Amniotic epithelial cell (primary cell): ENCODE measurements around the gene PCNT.
"Not testable (repeated sequence)": the region's sequence is repeated elsewhere in the genome, so short reads cannot be mapped to it uniquely, and the experiment has no call there.

Source experiments
- DNase-seq: peaks from one replicate; pipeline ENCODE4 v3.0.0-alpha.2; 2010; ENCODE audit warnings: low read depth

The PCNT gene

DNA sequence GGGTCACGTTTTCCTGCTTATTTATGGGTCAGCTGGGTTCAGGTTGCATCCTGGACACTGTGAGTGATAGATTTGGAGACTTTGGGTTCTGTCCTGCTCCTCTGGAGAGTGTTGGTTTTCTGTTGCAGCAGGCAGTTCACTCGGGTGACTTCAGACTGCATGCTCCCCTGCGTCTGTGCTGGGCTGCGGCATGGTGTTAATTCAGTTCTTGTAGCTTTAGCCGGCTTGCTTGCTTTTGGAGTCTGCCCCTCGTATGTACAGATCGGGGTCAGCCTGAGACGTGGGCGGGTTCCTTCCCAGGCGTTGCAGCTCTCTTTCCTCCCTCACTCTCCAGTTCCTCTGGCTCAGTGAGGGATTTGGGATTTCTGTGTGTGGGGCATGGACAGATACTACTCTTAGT, 38.0 kb downstream of the PCNT start:
- no peak for DNase-seq

DNA sequence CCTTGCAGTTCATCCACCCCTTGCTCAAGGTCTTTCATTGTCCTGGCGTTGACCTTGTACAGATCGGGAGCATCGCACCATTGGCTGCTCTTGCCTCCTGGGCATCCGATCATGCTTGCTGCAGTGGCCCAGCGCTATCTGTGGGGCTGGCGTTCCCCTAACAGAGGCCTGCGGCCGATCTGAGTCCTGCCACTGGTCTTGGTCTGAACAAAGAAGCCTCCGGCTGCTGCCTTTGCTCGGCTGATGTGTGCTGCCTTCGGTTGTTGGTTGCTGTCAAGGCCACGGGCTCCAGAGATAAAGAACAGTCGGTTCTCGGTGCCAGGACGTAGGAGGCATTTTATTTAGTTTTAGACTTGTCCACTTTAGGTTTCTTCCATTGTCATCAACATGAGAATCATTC, 39.0 kb downstream of the PCNT start:
- no peak for DNase-seq

DNA sequence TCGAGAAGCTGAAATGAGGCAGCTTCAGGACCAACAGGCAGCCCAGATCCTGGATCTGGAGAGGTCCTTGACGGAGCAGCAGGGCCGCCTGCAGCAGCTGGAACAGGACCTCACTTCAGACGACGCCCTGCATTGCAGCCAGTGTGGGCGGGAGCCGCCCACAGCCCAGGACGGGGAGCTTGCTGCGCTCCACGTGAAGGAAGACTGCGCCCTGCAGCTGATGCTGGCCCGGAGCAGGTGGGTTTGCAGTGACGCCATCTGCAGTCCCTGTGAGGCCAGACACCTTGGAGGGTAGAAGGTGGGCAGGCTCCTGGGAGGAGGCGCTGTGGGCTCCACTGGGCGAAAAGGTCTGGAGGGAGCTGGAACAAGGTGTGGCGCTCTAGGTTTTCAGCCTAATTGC, 39.7 kb downstream of the PCNT start:
- DNase-seq: no peak

- no peak for DNase-seq
These were observed 42.1 kb downstream of the PCNT start for GRCh38 chr21:46366091-46366490.

- no peak for DNase-seq
These were observed 42.6 kb downstream of the PCNT start for GRCh38 chr21:46366561-46366960.

DNA sequence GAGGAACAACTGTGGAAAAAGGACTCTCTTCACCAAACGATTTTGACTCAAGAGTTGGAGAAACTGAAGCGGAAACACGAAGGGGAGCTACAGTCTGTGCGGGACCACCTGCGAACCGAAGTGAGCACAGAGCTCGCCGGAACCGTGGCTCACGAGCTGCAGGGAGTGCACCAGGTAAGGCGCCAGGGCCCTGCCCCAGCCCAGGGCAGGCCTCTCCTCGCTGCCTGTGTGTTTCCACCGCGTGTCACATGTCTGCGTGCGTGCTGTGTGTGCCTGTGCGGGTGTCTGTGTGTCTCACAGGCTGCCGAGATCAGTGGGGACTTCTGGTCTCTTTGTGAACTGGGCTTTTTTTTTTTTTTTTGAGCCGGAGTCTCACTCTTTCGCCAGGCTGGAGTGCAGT, 43.0 kb downstream of the PCNT start:
- DNase-seq: no peak

GRCh38 chr21:46368533-46369285, 44.8 kb downstream of the PCNT start:
- DNase-seq: no peak

GRCh38 chr21:46369520-46370235, 45.7 kb downstream of the PCNT start:
- no peak for DNase-seq

DNA sequence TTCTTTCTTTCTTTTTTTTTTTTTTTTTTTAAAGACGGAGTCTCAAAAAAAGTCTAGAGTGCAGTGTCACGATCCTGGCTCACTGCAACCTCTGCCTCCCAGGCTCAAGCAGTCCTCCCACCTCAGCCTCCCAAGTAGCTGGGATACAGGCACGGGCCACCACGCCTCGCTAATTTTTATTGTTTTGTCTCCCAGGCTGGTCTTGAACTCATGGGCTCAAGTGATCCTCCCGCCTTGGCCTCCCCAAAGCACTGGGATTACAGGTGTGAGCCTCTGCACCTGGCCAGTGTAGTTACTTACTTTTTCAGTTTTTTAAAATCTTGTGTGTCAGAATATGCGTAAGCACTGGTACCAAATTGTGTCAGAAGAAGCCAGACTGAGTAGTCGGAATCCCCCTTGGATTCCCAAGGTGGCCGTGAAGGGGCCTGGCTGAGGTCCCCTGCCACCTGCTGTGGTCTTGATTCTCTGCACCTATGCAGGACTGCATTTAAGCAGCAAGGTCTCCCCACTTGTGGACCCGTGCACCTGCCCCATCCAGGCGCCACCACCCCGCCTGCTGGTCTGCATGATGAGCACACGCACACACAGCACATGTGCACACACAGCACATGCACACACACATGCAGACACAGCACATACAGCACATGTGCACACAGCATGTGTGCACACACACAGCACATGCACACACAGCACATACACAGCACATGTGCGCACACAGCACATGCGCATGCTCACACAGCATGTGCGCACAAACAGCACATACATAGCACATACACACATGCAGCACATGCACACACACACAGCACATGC, 47.5 kb downstream of the PCNT start:
- DNase-seq: no peak

GRCh38 chr21:46372014-46372485, 48.1 kb downstream of the PCNT start:
- DNase-seq: no peak

DNA sequence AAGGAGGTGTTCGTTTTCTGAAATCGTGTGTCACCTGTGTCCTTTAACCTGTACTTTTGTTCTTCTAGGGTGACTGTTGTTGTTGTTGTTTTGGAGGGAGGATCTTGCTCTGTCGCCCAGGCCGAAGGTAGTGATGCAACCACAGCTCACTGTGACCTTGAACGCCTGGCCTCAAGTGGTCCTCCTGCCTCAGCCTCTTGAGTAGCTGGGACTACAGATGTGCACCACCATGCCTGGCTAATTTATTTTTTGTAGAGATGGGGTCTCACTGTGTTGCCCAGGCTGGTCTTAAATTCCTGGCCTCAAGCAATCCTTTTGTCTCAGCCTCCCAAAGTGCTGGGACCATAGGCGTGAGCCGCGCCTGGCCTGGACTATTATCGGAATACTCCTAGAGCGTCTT, 49.0 kb downstream of the PCNT start:
- DNase-seq: not testable (repeated sequence)

DNA sequence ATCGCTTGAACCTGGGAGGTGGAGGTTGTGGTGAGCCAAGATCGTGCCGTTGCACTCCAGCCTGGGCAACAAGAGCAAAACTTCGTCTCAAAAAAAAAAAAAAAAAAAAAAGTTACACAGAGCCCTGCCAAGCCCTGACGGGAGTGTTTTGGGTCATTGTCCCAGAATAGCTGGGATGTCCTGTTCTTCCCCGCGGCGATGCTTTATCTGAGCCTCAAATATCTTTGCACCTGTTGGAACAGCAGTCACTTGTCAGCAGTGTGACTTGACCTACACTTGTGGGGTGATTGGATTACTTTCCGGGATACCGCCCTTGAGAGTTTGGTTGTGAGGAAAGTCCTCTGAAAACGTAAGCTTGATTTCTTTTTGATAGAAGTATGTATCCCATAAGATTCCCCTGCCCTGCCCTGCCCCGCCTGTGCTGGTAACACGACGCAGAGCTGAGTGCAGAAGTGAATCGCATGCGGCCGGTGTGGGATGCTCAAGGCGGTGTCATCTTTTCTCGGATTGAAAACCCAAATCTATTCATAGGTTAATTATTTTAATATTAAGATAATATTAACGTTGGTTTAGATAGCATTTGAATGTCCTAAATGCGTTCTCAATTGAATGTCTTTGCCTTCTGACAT, 50.9 kb downstream of the PCNT start:
- DNase-seq: no peak

DNA sequence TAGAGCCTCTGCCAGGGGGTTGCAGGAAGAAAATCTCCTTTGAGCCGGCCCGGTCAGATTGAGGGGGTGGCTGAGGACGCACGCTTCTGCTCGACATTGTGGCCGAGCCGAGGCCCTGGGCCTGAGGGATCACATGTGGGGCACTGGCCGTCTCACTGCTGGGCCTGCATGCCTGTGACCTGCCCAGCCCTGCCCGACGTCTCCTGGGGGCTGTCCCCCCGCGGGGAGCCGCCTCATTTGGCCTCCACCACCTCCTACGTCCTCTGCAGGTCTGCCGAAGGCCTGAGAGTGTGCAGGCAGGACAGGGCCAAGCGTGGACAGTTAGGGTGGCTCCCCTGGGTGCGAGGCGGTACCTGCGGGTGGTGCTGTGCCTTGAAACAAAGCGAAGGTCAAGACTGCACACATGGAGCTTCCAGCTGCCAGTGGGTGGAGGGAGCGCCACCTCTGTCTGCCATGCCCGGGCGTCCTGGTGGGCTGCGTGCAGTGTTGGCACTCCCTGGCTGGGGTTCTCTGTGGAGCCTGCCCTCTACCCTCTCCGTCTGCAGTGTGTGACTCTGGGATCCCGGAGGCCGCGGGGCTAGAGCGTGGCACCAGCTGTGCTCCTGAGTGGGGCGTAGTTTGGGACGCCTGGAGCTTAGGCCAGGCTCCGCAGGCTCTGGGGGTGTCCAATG, 51.7 kb downstream of the PCNT start:
- DNase-seq: no peak

GRCh38 chr21:46376231-46376628, 52.3 kb downstream of the PCNT start:
- no peak for DNase-seq

GRCh38 chr21:46376856-46377453, 53.0 kb downstream of the PCNT start:
- DNase-seq: no peak

- no peak for DNase-seq
These were observed 53.8 kb downstream of the PCNT start for GRCh38 chr21:46377789-46378188.

DNA sequence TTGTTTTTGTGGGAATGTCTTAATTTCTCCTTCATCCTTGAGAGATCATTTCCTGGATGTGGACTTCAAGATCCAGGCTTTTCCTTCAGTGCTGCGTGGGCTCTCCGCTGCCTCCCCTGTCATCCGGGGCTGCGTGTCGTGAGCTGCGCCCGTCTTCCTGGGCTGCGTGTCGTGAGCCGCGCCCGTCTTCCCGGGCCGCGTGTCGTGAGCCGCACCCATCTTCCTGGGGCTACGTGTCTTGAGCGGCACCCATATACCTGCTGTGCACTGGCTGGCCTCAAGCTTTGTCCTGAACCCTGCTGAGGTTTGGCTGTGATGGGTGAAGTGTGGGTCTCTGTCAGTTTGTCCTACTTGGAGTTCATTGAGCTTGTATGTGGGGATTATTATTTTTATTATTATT, 55.1 kb downstream of the PCNT start:
- DNase-seq: no peak

- DNase-seq: no peak
These were observed 55.7 kb downstream of the PCNT start for GRCh38 chr21:46379691-46380090.

DNA sequence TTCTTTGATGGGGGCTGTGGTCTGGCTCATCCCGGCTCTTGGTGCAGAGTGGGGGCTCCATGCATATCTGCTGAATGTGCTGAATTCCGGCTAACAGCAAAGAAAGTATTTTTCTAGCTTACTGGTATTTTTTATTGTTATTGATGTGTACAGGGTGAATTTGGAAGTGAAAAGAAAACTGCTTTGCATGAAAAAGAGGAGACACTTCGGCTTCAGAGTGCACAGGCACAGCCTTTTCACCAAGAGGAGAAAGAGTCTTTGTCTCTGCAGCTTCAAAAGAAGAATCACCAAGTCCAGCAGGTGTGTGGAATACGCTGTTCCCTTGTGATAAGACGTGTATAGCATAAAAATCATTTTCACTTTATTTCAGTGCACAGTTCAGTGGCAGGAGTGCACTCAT, 57.6 kb downstream of the PCNT start:
- no peak for DNase-seq

DNA sequence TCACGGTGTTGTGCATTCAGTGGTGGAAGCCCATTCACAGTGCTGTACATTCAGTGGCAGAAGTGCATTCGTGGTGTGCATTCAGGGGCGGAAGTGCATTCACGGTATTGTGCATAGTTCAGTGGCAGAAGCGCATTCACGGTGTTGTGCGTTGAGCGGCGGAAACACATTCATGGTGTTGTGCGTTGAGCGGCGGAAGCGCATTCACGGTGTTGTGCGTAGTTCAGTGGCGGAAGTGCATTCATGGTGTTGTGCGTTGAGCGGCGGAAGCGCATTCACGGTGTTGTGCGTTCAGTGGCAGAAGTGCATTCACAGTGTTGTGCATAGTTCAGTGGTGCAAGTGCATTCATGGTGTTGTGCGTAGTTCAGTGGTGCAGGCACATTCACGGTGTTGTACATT, 60.6 kb downstream of the PCNT start:
- no peak for DNase-seq
